NOMO-1 treated with DMSO at 0.1 percent for 48 hours (cell line): ENCODE measurements around the gene SPDYE6.
A peak's percentile ranks its signal among the peaks of the same experiment; 100 is the strongest.
"Not testable (repeated sequence)": the region's sequence is repeated elsewhere in the genome, so short reads cannot be mapped to it uniquely, and the experiment has no call there.

Source experiments
- DNase-seq: peaks from one replicate; lab custom pipeline; 2025; ENCODE audit not compliant: unreplicated experiment; lab: John Stamatoyannopoulos, UW

The SPDYE6 gene

DNA sequence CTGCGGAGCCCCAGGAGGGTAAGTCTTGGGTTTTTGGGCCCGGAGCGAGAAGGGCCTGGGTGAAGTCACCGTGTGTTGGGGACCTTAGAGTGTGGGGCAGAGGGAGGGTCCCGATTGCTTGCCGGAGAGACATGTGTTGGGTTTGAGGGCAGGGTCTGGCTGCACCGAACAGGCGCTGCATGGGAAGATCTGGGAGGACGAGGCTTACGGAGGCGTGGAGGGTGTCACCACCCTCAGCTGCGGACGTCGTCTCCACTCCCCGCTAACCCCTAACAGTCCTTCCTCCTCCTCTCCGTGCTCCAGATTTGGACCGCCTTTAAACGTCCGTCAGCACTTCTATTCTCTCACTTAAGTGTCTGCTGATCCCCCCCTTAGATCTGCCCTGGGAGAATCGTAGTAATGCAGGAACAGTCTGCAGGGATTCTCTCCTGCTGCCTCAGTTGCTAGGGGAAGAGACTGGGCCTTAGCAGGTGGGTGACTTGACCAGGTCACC is 8.2 kb upstream of the SPDYE6 start:
- not testable (repeated sequence) for DNase-seq

- peak; percentile 99 for DNase-seq
Measured at GRCh38 chr7:102363549-102364393, 7.5 kb upstream of the SPDYE6 start.

GRCh38 chr7:102346983-102347382 is 9.3 kb downstream of the SPDYE6 start:
- DNase-seq: not testable (repeated sequence)

- DNase-seq: not testable (repeated sequence)
Measured at GRCh38 chr7:102340599-102341368, 15.5 kb downstream of the SPDYE6 start.

- DNase-seq: not testable (repeated sequence)
Measured at GRCh38 chr7:102337420-102337819, 18.8 kb downstream of the SPDYE6 start.

- DNase-seq: not testable (repeated sequence)
Measured at GRCh38 chr7:102337002-102337401, 19.2 kb downstream of the SPDYE6 start.

DNA sequence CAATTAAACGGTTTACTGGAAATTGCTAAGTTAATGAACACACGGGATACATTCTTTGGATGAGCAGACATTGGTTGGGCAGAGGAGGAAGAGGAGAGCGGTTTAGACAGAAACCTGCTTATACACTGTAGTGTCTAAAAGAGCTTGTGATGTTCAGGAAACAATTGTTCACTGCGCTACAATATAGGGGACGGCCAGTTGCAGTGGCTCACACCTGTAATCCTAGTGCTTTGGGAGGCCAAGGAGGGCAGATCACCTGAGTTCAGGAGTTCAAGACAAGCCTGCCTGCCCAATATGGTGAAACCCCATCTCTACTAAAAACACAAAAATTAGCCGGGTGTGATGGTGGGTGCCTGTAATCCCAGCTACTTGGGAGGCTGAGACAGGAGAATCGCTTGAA is 20.7 kb downstream of the SPDYE6 start:
- not testable (repeated sequence) for DNase-seq

DNA sequence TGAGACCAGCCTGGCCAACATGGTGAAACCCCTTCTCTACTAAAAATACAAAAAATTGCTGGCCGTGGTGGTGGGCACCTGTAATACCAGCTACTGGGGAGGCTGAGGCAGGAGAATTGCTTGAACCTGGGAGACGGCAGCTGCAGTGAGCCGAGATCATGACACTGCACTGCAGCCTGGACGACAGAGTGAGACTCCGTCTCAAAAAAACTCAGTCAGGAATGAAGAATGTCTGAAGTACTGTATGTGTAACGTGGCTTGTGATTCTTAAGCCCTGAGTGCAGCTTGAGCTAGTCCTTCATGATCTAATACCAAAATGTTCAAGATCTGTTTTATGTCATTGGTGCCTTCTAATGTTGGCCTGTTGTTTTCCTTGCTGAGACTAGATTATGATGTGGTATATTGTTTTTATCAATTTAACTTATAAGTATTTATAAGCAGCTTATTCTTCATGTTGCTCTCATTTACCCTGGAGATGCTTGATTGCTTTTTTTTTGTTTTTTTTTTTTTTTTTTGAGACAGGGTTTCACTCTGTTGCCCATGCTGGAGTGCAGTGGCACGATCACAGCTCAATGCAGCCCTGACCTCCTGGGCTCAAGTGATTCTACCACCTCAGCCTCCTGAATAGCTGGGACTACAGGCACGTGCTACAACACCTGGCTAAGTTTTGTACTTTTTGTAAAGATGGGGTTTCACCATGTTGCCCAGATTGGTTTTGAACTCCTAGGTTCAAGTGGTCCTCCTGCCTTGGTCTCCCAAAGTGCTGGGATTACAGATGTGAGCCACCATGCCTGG is 25.4 kb downstream of the SPDYE6 start:
- DNase-seq: not testable (repeated sequence)

DNA sequence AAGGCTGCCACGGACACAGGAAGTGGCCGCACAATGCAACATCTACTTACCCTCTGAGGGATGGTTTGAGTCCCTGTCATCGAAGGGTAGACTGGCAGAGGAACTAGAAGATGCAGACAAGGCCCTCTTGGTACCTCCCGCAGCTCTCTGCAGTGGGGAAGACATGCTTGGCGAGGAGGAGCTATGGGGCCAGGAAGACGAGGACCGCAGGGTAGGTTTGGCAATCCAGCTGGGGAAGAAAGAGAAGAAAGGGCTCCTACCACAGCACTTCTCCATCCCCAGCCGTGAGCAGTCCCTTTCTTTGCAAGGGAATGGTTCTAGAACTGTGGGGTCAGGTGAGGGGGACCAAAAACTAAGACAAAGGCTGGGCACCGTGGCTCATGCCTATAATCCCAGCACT is 26.9 kb downstream of the SPDYE6 start:
- not testable (repeated sequence) for DNase-seq

DNA sequence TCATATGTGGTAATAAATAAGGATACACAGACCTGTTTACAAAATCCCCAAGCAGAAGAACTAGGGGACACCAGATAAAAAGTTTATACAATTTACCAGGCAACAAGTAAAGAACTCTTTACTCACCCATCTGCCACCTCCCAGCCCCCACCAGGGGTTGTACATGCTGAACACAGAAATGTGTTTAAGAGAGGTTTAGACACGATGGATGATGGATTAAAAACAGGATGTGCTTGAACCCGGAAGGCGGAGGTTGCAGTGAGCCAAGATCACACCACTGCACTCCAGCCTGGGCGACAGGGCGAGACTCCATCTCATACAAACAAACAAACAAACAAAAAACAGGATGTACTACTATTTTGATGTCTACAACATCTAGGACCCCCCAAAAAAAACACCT is 27.4 kb downstream of the SPDYE6 start:
- not testable (repeated sequence) for DNase-seq

GRCh38 chr7:102327183-102327582 is 29.1 kb downstream of the SPDYE6 start:
- not testable (repeated sequence) for DNase-seq

DNA sequence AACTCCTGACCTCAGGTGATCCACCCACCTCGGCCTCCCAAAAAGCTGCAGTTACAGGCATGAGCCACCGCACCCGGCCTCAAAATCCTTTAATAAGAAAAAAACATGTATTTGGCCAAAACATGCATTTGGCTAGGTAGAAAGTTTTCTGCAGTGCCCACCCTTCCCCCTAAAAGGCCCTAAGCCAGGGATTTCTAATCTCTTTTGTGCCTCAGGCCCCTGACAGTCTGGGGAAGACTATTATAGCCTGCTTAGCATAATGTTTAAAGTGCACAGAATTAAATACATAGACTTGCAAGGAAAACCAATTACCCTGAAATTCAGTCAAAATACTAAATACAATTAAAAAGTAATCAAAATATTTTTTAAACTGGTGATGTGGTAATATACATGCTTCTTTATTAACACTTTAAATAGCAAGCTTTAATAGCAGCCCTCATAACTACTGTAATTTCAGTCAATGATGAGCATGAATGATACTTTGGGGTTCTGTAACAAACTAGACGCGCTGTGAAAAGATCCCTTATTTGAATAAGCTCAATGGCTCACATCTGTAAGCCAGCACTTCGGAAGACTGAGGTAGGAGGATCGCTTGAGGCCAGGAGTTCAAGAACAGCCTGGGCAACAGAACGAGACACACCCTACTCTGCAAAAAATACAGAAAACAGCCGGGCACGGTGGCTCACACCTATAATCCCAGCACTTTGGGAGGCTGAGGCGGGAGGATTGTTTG is 29.9 kb downstream of the SPDYE6 start:
- no peak for DNase-seq

GRCh38 chr7:102325106-102325505 is 31.1 kb downstream of the SPDYE6 start:
- DNase-seq: not testable (repeated sequence)

DNA sequence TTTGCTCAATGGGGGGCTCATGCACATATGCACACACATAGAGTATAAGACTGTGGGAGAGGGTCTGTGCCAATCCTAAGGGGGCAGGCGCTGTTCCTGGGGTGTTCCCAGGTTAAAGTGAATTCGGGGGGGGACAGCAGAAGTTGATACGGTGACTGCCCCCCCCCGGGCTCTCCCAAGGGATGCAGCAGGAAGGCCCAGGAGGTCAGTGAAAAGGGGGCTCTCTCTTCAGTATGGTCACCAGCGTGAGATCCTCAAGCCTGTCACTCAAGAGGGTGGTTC is 32.4 kb downstream of the SPDYE6 start:
- no peak for DNase-seq

DNA sequence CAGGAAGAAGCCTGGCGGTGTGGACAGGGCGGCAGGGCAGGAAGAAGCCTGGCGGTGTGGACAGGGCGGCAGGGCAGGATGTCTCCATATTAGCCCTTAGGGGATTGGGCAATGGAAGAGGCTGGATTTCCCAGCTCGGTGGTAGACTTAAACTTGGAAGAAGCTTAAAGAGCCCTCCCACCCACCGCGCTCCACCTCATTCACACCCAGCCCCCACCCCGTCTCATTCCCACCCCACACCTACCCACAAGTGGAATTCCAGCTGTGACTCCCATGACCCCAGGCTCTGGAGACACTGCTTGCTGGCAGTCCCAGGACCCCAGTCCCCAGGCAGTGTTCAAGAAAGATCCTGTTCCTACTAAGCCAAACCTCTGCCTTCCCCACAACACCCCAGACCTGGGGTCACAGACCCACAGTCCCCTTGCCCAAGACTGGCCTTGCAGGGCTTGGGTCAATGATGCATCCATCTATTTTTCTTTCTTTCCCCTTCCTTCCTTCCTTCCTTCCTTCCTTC is 34.0 kb downstream of the SPDYE6 start:
- no peak for DNase-seq

DNA sequence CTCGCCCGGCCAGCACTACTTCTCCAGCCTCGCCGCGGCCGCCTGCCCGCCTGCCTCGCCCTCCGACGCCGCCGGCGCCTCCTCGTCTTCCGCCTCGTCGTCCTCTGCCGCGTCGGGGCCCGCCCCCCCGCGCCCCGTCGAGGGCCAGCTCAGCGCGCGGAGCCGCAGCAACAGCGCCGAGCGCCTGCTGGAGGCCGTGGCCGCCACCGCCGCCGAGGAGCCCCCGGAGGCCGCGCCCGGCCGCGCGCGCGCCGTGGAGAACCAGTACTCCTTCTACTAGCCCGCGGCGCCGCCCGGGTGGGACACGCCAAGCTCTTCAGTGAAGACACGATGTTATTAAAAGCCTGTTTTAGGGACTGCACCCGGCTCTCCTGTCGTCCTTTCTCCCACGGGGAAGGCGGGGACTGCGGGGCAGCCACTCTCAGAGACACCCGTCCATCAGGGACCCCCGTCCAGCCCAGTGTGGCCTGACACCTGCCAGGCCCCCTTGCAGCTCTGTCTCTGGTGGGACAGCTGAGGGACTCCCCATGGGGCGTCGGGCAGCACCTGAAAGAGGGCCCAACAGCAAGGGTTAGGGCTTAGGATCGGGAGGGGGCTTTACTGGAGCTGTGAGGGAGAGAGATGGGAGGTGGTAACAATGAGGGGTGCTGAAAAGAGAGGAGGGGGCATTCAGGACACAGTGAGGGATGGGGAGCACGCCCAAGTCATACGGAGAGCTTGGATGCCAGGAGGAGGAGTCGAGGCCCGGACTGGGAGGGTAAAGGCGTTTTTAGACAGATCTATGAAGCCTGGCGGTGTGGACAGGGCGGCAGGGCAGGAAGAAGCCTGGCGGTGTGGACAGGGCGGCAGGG is 34.7 kb downstream of the SPDYE6 start:
- no peak for DNase-seq

- DNase-seq: no peak
Measured at GRCh38 chr7:102320601-102321350, 35.5 kb downstream of the SPDYE6 start.

- no peak for DNase-seq
Measured at GRCh38 chr7:102320181-102320580, 36.1 kb downstream of the SPDYE6 start.

DNA sequence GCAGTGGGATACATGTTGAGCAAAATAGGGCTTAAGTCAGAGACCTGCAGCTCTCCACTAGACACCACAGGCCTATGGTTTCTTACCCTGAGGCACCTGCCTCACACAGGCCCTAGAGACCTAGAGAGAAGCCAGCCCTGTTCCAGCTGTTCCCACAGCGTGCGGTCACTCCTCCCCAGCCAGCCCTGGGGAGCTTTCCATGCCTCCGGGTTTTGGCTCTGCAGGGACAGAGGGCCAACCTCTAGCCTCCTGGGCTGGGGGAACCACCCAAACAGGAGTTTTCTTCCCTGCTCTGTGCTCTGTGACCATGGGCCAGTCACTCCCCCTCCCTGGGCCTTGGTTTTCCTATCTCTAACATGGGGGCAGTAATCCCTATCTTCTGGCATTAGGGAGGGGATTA is 36.6 kb downstream of the SPDYE6 start:
- no peak for DNase-seq
